Right kidney (tissue), 1 donor: Measurements from ENCODE around the gene ZFPM1.
"Not testable (repeated sequence)": the region's sequence is repeated elsewhere in the genome, so short reads cannot be mapped to it uniquely, and the experiment has no call there.

Experiments
- DNase-seq: peaks from one replicate; pipeline ENCODE4 v3.0.0-alpha.2; 2016

ZFPM1 gene

DNA sequence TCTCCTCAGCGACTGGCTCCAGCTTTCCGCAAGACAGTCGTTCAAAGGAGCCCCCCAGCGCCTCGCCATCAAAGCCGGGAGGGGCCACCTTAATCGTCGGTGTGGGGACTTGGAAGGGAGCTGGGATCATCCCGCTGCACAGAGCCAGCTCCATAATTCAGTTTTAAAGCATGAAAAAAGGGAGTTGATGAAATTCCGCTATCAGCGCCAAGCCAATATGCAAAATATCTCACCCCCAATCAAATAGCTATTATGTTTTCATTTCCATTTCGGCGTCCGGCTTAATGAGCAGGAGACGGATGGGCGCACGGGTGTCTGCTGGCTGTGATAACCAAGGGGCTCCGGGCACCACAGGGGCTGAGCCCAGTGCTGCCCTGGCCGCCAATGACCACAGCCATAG is 27.7 kb downstream of the ZFPM1 start:
- DNase-seq = no peak

DNA sequence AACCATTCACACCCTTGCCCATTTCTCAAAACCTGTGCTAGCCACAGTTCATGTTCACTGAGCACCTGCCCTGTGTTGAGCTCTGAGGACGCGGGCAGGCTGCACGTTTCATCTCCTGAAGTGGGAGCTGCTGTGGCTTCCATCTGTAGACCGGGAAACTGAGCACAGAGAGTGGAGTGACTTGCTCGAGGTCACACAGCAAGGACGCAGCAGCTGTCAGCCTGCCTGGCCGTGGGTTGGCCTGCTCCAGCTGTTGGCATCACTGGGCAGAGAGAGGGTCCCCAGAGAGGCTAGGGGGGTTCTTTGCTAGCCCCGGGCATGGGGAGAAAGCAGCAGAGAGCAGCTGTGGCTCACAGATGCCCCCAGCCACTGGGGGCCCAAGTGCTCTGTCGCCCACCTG is 28.8 kb downstream of the ZFPM1 start:
- no peak for DNase-seq

DNA sequence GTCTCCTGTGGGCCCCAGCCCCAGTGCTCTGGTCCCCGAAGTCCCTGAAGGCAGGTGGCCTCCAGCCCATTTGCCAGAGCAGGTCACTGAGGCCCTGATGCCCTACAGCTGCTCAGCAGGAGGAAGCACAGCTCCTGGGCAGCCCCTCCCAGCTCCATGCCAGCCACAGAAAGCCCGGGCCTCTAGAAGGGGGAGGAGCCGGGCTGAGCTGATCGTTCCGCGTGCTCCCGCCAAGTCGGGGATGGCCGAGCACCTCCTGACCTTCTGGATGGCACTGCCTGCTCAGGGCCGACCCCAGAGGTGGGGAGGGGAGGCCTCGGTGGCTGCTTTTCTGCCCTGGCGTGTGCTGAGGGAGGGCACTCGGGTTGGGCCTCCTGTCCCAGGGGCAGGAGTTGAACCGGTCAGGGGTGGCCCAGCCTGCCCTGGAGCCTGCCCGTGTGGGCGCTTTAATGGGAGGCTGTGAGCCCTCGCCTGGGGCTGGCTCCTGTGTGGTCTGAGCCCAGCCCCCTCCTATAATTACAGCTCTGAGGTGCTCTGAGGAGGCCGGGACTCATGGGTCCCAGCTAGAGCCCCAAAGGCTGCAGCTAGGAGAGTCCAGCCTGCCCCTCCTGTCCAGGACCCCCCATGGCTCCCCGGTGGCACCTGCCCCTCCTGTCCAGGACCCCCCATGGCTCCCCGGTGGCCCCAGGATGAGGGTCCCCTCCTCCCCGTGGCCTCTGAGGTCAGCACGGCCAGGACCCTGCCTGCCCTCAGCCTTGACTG is 29.7 kb downstream of the ZFPM1 start:
- DNase-seq = no peak

GRCh38 chr16:88483392-88483641 is 30.2 kb downstream of the ZFPM1 start:
- DNase-seq = no peak

DNA sequence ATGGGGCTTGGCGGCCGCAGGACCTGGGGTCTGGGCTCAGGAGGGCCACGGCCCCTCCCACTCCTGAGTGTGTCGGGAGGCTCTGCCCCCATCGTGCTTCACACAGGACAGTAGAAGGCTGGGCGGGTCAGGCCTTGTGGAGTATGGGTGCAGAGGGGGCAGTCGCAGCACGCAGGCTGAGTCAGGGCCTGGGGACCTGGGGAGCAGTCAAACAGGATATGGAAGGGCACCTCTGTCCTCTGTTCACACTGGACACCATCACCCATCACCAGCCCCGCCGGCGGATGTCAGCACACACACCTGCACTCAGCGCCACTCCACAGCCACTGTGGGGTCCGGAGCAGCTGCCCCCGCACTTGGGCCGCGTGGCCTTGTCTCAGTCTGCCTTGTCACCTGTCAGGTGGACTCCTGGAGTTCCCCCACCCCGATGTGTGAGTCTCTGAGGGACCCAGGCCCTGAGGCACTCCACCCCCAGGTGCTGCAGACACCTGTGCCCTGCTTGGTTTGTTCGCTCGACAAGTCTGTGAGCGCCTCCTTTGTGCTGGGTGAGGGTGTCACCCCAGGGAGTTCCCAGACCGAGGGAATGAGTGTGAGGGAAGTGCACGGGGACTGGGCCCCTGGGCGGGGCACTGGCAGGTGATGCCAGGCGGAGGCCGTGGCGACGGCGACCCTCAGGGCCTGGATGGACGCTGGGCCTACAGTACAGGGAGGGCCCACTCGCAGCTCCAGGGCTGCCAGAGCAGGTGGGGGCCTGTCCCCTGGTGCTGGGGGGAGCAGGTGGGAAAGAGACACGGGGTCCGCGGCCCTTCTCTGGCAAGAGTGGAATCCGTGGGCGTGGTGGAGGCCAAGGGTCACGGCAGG is 31.7 kb downstream of the ZFPM1 start:
- no peak for DNase-seq

DNA sequence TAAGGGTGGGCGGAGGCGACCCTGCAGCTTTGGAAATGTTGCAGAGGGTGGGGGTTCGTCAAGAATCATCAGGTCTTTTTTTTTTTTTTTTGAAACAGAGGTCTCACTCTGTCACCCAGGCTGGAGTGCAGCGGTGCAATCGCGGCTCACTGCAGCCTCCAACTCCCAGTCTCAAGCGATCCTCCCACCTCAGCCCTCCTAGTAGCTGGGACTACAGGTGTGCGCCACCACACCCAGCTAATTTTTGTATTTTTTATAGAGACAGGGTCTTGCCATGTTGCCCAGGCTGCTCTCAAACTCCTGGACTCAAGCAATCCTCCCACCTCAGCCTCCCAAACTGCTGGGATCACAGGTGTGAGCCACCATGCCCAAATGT is 32.3 kb downstream of the ZFPM1 start:
- DNase-seq = not testable (repeated sequence)

- DNase-seq = no peak
Measured at GRCh38 chr16:88486398-88487123, 33.5 kb downstream of the ZFPM1 start.

DNA sequence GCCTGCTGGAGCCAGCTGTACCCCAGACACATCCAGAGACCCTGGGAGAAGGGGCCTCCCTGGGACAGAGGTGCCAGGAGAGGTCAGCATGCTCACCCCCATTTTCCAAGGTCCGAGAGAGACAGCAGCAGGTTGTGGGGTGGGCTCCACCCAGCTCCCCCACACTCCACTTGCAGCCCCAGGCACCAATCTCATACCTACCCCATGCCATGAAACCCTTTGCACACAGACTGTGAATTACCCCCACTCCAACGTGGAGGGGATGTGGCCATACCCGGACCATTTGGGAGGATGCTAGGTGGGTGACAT is 34.0 kb downstream of the ZFPM1 start:
- no peak for DNase-seq

DNA sequence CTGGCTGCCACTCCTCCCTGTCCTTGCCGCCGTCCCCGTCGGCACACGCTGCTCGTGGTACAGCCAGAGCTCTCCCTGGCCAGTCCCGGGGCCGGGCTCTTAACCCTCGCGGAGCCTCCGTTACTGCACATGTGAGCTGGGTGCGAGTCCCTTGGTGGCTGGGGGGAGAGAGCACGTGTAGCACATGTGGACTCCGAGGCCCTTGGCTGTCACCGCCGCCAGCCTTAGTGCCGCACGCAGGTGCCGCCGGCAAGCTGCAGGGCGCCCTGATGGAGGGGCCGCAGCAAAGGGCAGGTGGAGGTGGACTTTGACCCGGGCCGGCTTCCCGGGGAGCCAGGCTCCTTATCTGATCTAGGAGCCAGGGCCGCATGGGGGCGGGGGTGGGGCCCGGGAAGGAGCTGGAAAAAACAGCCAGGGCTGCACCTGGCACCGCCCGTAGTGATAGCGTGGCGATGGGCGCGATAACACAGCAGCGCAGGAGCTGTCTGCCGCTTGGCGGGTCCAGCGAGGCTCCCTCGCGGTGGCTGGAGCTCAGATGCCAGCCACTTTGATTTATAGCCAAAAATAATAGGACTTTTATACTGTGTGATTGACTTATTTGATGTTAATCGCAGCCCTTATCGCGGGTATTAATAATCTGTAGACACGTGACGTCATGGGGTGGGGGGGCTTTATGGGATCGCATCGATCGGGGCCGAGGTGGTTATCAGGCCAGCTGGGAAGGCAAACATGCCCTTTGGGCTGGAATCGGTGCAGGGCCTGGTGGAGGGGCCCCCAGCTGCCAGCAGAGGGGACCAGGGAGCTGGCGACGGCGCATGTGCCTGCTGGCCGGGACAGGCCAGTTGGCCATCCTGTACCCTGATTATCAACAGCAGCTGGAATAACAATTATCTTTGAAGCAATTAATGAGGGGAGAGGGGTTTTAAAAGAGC is 35.1 kb downstream of the ZFPM1 start:
- no peak for DNase-seq

GRCh38 chr16:88489163-88489741 is 36.2 kb downstream of the ZFPM1 start:
- DNase-seq = no peak

- DNase-seq = no peak
Measured at GRCh38 chr16:88491001-88491559, 38.0 kb downstream of the ZFPM1 start.

- DNase-seq = no peak
Measured at GRCh38 chr16:88491560-88492310, 38.7 kb downstream of the ZFPM1 start.

GRCh38 chr16:88493879-88494278 is 40.8 kb downstream of the ZFPM1 start:
- DNase-seq = no peak

DNA sequence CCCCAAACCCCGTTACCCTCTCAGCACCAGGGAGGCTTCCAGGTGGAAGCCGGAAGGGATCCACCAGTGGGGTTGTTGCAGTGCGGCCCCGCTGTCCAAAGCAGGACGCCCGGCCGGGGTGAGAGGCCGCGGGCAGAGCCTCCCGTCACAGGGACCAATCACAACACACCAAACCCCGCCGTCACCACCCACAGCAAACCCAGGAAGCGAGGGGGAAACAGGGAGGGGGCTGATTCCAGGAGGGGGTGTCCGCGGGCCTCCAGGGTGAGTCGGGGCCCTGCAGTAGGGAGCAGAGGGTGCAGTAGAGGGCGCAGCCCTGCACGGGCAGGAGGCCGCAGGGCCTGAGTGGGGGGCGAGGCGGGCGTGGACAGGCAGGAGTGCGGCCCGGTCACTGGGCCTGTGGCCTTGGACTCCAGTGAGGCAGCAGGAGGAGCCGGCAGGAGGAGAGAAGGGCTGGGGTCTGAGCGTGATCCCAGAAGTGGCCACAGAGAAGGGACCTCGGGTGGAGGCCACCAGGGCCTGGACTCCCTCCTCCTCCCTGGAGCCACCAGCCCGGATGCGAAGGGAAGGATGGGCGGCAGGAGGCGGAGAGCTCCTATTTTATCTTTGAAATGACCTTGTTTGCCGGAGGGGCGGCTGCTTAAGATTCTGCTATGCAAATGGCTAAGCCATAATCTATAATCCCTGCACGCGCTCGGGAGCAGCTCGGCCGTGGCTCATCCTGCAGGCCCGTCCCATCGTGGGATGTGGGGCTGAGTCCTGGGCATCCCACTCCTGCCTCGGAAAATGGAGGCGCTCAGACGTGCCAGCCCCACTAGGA is 41.5 kb downstream of the ZFPM1 start:
- DNase-seq = no peak

- no peak for DNase-seq
Measured at GRCh38 chr16:88495268-88495772, 42.2 kb downstream of the ZFPM1 start.

DNA sequence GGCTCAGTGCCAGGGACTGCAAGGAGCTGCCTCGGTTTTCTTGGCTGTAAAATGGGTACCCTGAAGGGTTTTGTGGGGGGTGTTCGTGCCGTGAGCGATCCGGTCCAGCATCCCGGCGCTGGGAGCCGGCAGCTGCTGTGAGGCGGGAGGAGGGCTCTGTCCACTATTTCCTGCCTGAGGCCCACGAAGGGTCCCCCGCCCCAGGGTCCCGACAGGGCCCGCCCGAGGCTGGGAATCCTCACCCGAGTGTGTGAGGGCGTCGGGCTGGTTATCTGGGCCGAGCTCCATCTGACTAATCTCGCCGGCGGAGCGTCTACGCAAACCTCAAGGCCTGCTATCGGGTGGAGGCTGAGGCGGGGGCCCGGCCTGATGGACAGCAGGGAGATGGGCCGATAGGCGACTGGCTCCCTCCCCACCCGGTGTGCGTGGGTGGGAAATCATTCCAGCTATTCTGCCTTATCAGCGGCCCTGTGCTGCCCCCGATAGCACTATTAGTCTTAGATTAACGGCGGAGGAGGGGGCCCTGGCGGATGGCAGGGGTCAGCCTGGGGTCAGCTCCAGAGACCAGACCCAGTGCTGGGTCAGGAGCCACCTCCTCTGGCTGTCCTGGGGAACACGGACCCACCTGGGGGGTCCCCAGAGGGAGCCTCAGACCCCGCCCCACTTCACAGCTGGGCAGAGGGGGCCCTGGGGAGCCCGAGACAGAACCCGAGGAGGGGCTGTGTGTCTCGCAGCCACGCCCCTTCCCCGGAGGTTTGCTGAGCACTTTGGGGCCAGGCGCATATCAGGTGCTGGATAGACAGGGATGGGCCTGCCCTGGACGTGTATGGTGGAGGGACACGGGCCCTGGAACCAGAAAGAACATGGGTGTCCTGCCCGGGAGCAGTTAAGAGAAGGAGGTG is 44.7 kb downstream of the ZFPM1 start:
- no peak for DNase-seq

GRCh38 chr16:88498576-88499208 is 45.6 kb downstream of the ZFPM1 start:
- DNase-seq = no peak

GRCh38 chr16:88499292-88499691 is 46.2 kb downstream of the ZFPM1 start:
- no peak for DNase-seq
